Parathyroid adenoma (tissue), 2 donors: ENCODE results near the gene NLE1.

Experiments
- H2AFZ ChIP-seq: fragments of 300-600 bp; sonication (generic); one replicate; pipeline ENCODE4 v1.7.0; 2017; ENCODE audit warnings: antibody characterized with exemption, mild to moderate bottlenecking
- H3K27ac ChIP-seq: fragments of 300-600 bp; sonication (generic); one replicate; pipeline ENCODE4 v1.7.0; 2017
- H3K27me3 ChIP-seq: fragments of 300-600 bp; sonication (generic); one replicate; pipeline ENCODE4 v1.7.0; 2017; ENCODE audit warnings: low read length; ENCODE audit not compliant: control insufficient read depth, insufficient read depth
- H3K36me3 ChIP-seq: fragments of 300-600 bp; sonication (generic); one replicate; pipeline ENCODE4 v1.7.0; 2017; ENCODE audit warnings: low read length; ENCODE audit not compliant: control insufficient read depth, insufficient read depth
- H3K4me1 ChIP-seq: fragments of 300-600 bp; sonication (generic); one replicate; pipeline ENCODE4 v1.7.0; 2017; ENCODE audit warnings: control low read depth
- H3K4me2 ChIP-seq: fragments of 300-600 bp; sonication (generic); one replicate; pipeline ENCODE4 v1.7.0; 2017; ENCODE audit warnings: low read length
- H3K4me3 ChIP-seq: fragments of 300-600 bp; sonication (generic); one replicate; pipeline ENCODE4 v1.7.0; 2017; ENCODE audit warnings: low read depth, low read length
- H3K79me2 ChIP-seq: fragments of 300-600 bp; sonication (generic); one replicate; pipeline ENCODE4 v1.7.0; 2017; ENCODE audit warnings: control low read depth
- H3K9ac ChIP-seq: fragments of 300-600 bp; sonication (generic); one replicate; pipeline ENCODE4 v1.7.0; 2017; ENCODE audit warnings: mild to moderate bottlenecking
- H3K9me3 ChIP-seq: fragments of 300-600 bp; sonication (generic); one replicate; pipeline ENCODE4 v1.7.0; 2017; ENCODE audit warnings: low read length; ENCODE audit not compliant: control insufficient read depth
- CTCF ChIP-seq: fragments of 300-600 bp; sonication (generic); IDR thresholded peaks from one replicate; pipeline ENCODE4 v1.7.0; 2017; ENCODE audit warnings: antibody characterized with exemption, mild to moderate bottlenecking
- donor health status: primary hyperparathyroidism.

Gene NLE1

GRCh38 chr17:35141681-35142466 is at the start of gene NLE1:
NLE1 (minus strand) TSS chr17:35142303; CDS start chr17:35142275, 28 bp downstream.
- Histone ChIP-seq H3K4me2 (peak within 1 kb of the TSS; percentile 81), H3K79me2 (no peaks in the 10 kb centered on the region), H3K27me3 (no peaks in the 10 kb centered on the region), H2AFZ (peak within 1 kb of the TSS; percentile 88), H3K4me3 (peak within 1 kb of the TSS; percentile 75), H3K27ac (no peak within 1 kb of the TSS), H3K4me1 (peaks cover 3% of the 10 kb centered on the region), H3K36me3 (no peaks in the 10 kb centered on the region), H3K9ac (no peak within 1 kb of the TSS), H3K9me3 (no peaks in the 10 kb centered on the region)
- peak; percentile 92 for TF ChIP-seq CTCF

GRCh38 chr17:35191001-35191695 is 49.0 kb upstream of the NLE1 start:
- no peak overlapping the region for H3K4me3 ChIP-seq
- H3K27me3 ChIP-seq: no peaks in the 10 kb centered on the region
- no peaks in the 10 kb centered on the region for H3K79me2 ChIP-seq
- no peak overlapping the region for H3K4me2 ChIP-seq
- H3K9me3 ChIP-seq: no peaks in the 10 kb centered on the region
- H2AFZ ChIP-seq: no peak overlapping the region
- no peaks in the 10 kb centered on the region for H3K36me3 ChIP-seq
- H3K27ac ChIP-seq: no peak overlapping the region
- H3K9ac ChIP-seq: no peak overlapping the region
- H3K4me1 ChIP-seq: no peaks in the 10 kb centered on the region
- TF ChIP-seq CTCF: no peak

- Histone ChIP-seq H3K27me3 (no peaks in the 10 kb centered on the region), H3K36me3 (no peaks in the 10 kb centered on the region), H3K4me1 (no peaks in the 10 kb centered on the region), H3K79me2 (no peaks in the 10 kb centered on the region), H3K4me3 (no peak overlapping the region), H2AFZ (no peak overlapping the region), H3K9me3 (no peaks in the 10 kb centered on the region), H3K9ac (no peak overlapping the region), H3K4me2 (no peak overlapping the region), H3K27ac (no peak overlapping the region)
- TF ChIP-seq CTCF: no peak
Observed at GRCh38 chr17:35189291-35189690, 47.2 kb upstream of the NLE1 start.

- Histone ChIP-seq H3K9ac (no peak overlapping the region), H3K9me3 (no peaks in the 10 kb centered on the region), H3K4me2 (no peak overlapping the region), H2AFZ (no peak overlapping the region), H3K27me3 (no peaks in the 10 kb centered on the region), H3K27ac (no peak overlapping the region), H3K79me2 (no peaks in the 10 kb centered on the region), H3K36me3 (no peaks in the 10 kb centered on the region), H3K4me3 (no peak overlapping the region), H3K4me1 (no peaks in the 10 kb centered on the region)
- no peak for TF ChIP-seq CTCF
Observed at GRCh38 chr17:35188111-35188510, 46.0 kb upstream of the NLE1 start.
